GM18907 (cell line): ENCODE data around the gene STAB2.

ENCODE experiments used
- ATAC-seq: cut with Tn5 transposase; IDR thresholded peaks from one replicate; pipeline ENCODE4 v1.9.1; 2021; ENCODE audit warnings: mild to moderate bottlenecking, moderate library complexity; ENCODE audit not compliant: unreplicated experiment

Gene STAB2

DNA sequence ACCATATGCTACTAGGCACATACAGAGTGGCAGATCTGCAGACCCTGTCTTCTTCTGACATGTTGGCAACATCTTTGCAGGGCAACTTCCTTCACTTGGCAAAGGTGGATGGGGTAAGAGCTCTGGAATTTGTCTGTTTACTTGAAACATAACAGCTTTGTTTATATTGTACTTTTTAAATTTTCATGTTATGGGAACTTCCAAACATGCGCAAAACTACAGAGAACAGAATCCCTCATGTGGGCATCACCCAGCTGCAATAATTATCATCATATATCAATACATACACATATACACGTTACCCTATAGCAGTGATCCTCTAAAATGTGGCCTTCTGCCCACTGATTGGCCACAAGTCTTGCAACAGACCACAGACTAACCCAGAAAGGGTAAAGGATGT, 103.4 kb downstream of the STAB2 start:
- ATAC-seq: no peak

DNA sequence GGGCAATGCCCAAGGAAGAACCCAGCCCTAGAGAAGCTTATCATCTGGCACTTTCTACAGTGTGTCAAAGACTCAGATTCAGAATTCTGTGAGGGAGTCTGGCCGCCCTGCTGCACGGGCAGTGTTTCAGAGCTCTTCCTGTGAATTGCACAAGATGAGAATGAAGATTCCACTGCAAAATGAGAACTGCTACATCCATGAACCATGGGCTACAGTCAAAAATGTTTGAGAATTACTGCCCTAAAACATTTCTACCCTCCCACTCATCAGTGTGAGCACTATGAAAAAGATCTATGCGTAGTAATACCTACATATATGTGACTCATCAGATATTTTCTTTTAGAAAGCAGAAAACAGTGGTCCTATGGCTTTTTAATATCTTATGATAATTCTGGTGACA, 104.0 kb downstream of the STAB2 start:
- no peak for ATAC-seq

DNA sequence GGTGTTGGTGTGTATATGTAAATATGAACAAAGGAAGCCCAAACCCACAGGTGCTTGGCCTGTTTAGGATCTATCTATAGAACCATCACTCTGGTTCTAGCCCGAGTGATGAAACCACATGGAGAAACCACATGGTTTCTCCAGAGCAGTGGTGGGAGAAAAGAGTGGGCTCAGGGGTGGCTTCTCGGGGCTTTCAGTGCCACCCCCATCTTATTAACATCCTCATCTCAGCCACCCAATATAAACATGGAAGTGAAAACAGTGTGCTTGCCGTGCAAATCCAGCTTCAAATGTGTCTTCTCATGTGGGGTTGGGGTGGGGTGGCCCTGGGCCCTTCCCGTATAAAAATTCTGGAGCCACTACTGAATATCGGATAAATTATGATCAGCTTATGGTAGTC, 109.0 kb downstream of the STAB2 start:
- no peak for ATAC-seq

DNA sequence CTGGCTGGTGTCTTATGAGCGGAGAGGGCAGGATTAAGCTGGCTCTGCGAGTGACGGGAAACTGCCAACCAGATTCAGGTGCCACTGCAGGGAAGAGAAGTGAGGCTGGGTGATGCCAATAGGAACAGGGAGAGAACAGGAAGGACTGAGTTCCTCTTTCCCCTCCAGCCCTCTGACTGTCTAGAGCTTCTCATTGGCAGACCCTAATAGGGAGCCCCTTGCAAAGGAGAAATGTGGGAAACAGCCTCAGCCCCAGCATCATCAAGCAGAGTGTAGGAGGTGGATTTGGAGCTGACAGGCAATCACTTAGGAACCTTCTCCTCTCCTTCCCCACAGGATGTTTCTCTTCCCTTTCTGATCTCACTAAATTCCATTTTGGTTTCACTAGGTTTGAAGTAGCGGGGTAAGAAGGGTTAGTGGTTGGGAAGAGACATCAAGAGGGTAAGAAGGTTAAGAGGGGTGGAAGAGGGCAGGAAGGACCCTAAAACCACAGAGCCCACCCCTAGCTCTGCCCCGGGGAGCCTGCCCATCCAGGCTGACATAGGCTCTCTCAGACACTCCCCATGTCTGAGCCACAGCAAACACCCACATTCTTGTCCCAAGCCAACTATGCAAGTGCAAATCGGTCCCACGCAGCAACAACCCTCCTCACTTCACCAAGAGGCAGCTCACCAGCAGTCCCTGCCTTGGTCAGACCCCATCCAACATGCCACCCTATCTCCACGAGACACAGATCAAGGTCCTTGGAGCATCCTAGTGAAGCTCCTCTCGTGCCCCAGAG, 111.1 kb downstream of the STAB2 start:
- no peak for ATAC-seq

DNA sequence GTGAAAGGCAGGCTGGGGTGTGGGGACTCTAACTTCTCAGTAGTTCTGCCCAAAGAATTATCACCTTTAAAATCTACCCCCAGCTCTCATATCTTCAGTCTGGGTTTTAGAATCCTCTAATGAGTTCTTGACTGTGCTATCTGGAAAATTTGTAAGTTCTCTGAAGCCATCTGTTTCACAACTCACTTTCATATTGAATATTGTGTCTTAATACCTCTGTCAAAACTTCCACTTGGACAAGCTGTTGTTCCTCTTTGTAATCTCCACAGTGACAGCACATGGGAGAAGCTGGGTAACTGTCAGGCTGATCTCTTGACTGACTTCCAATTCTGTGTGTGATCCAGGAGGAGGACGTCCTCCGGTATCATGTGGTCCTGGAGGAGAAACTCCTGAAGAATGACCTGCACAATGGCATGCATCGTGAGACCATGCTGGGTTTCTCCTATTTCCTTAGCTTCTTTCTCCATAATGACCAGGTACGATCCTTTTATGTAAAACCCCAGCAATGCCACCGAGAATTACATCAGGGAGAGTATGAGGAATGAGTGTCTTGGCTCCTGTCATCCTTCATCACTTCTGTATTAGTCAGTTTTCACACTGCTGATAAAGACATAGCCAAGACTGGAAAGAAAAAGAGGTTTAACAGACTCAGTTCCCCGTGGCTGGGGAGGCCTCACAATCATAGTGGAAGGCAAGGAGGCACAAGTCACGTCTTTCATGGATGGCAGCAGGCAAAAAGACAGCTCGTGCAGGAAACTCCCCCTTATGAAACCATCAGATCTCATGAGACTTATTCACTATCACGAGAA, 111.9 kb downstream of the STAB2 start:
- no peak for ATAC-seq

DNA sequence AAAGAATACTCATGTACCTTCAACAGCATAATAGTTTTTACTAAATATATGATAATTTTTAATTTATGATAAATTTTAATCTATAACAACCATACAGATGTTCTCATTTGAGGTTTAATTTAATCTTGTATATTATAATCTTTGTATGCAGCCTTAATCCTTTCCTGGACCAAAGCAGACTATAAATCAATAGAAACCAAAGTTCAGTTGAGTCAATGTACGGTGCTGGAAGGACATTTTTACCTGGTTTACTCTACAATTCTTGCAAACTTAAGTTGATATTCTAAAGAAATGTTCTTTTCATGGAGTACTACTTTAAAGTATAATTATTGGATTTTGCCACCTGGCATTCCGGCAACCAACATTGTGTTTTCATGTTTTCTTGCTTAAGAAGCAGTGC, 118.0 kb downstream of the STAB2 start:
- ATAC-seq: no peak

DNA sequence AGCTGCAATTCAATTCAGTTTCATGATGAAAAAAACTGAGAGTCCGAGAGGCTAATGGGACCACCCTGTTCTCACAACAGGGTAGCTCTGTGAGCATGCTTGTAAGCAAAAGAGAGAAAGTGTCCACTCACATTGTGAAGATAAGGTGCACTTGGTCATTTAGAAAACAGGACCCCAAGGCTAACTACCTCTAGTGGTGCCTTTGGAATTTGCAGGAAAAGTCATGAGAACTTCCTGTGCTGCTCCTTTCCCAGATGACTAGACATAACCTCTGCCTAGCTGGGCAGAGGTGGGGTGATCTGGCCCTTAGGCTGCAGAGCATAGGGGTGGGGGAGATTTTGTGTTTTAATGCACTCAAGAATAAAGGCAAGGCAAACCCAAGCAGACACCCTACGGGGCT, 118.9 kb downstream of the STAB2 start:
- ATAC-seq: no peak

DNA sequence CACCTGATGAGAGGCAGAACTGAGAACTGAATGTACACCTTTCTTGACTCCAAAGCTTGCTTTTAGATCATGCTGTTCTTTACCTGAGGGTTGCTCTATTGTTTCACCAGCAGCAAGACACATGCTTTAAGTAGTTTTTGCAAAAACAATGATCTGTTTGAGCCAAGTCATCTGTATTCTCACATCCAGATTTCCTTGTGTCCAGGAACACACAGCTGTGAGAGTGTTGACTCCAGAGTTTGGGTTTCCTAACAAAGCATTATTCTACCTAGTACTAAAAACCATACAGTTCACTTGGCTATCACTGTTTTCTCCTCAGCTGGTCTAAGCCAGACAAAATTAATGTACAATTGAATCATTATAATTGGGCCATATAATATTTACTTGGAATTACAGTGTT, 120.4 kb downstream of the STAB2 start:
- ATAC-seq: no peak

DNA sequence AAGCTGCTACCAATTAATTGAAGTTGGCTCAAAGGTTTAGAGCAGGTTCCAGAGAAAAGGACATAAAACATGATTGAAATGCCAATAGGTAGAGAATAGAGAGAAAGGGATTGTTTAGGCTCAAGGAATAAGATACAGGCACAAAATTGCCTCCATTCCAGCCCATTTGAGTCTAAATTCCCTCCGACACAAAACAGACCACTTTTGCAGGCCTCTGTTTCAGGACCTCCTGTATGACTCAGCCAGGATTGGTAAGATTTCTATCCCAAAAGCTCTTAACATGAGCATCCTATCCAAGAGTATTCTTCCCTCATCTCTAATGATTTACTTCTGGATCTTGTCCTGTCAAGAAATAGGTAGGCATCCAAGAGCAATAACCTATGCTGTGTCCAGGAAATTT, 123.5 kb downstream of the STAB2 start:
- ATAC-seq: no peak

DNA sequence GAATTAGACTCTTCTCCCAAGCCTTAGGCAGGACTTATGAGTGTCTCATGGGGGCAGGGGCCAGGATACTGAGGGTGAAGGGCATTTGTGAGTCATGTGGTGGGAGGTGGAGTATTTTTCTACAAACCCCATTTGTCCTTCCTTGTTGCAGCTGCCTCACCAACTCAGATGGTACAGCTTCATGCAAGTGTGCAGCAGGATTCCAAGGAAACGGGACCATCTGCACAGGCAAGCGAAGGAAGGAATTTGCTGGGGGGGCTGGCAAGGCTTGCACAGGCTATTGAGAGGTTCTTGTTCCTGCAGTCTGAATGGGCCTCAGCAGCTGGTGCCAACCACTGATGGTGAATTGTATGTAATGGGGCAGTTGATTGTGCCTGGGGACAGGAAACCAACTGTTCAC, 125.1 kb downstream of the STAB2 start:
- ATAC-seq: no peak

DNA sequence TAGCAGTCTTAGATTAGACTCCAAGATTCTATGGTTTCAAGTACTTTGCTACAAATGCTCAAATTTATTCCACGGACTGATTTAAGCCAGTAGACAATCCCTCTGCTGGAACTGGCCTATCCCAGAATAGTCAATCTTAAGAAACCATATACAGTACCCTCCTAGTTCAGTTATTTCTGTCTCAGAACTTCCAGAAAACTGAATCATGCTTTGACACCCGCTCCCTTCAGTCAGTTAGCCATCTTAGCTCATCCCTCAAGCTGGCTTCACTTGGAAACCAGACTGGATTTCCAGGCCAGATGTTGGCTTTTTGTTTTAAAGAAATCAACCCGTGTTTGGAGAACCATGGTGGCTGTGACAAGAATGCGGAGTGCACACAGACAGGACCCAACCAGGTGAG, 128.4 kb downstream of the STAB2 start:
- no peak for ATAC-seq

DNA sequence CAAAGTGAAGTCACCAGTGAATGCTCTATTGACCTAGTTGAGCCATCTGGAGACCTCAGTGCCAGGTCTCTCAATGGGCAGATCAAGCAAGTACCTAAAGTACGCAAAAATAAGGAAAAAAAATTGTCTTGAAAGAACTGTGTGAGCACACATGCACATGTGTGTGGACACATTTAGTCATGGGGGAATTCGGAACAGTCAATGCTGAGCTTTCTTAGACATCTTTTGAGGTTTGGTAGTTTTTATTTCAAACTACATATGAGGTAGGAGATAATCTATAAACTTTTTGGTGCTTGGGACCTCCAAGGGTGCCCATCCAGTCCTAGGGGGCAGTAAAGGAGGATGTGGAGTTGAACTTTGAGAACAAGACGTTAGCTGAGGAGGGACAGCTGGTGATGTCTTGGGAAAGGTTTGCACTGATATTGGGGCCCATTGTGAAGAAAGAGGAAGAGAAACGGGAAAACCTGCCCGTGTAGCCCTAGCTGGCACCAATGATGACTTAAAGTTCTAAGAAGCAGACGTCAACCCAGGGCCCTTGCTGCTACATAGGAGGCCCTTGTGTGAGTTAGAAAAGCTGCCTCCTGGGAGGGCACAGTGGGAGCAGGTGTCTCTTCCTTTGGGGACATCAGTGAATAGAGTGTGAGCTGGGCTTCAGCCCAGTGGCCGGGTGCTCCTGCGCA, 129.6 kb downstream of the STAB2 start:
- ATAC-seq: no peak

DNA sequence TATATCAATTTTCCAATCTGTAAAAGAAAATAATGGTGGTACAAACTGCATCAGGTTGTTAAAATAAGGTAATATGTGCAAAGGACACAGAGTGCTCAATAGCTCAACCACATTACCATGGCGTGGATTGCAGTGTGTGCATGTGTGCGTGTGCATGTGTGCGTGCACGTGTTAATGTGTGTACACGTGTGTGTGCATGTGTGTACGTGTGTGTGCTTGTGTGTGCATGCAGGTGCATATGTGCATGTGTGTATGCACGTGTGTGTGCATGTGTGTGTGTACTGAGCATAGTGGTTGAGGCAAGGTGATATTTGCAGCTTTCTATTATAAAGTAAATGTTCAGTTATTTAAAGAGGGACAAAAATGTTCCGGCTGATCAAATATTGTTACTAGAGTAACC, 138.3 kb downstream of the STAB2 start:
- no peak for ATAC-seq

DNA sequence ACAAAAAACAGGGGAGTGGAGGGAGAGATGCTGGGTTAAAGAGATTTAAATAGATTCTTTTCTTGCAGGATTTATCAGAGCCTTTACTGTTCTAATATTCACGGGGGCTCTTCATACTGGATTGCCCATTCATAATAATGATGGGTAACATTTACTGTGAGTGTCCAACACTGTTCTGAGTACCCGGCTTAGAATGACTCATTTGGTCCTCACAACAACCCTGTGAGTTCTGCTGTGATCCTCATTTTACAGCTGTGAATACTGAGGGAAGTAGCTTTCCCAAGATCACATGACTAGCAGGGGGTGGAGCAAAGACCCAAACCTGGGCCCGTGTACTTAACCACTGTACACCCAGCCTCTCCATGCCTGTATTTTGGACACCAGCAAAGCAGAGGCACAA, 140.6 kb downstream of the STAB2 start:
- ATAC-seq: no peak

DNA sequence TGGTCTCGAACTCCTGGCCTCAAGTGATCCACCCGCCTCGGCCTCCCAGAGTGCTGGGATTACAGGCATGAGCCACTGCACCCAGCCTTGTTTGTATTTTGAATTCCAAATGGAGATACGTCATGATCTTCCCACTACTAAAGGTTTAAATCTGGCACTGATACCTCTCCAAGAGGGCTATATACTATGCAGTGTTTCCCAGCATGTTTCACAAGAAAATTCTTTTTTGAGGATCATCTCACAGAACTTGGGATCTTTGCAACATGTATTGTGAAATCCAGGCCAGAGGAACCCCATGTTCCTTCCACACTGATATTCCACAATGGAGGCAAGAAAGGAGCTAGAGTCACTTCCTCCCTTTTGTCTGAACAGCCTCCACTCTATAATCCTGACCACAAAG, 141.2 kb downstream of the STAB2 start:
- no peak for ATAC-seq

DNA sequence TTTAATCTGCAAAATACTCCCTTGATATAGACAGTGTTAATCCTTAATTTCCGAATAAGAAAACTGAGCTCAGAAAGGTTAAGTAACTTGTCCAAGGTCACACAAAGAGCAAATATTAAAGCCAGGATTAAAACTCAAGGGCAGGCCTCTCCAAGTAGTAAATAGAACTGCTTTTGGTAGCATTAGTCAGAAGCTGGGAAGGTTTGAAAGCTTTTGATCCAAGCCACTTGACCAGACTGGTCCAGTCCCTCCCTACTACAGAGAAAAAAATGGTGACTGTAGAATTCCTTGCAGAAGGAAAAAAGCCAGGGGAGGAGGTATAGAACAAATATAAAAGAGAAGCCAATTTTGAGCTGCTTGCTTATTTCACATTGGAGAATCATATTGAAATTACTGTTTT, 142.4 kb downstream of the STAB2 start:
- no peak for ATAC-seq

DNA sequence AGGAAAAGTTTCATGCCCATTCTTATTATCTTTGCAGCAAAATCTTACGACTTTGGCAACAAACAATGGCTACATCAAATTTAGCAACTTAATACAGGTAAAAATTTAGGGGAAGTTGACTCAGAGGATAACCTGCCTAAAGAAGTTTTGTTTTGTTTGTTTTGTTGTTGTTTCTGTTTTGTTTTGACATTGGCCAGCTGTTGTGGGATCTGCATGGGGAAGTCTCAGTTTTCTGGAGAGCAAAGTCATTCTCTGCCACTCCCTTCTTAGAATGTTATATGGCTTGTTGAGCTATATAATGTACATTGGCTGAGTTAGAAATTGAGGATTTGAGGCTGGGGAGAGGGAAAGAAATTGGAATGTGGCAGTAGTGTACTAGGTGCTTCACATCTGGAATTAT, 144.5 kb downstream of the STAB2 start:
- ATAC-seq: no peak

DNA sequence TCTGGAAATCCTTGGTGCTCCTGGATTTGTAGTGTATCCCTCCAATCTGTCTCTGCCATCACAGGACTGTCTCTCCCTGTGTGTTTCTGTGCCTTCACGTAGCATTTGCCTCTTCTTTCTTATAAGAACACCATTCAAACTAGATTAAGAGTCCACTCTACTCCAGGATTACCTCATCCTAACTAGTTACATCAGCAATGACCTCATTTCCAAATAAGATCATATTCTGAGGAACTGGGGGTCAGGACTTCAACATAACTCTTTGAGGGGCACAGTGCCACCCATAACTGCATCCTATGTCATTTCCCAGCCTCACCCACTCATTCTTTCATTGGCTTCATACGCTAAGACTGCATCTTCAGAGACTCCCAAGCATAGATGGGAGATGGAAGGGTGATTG, 147.8 kb downstream of the STAB2 start:
- ATAC-seq: no peak

DNA sequence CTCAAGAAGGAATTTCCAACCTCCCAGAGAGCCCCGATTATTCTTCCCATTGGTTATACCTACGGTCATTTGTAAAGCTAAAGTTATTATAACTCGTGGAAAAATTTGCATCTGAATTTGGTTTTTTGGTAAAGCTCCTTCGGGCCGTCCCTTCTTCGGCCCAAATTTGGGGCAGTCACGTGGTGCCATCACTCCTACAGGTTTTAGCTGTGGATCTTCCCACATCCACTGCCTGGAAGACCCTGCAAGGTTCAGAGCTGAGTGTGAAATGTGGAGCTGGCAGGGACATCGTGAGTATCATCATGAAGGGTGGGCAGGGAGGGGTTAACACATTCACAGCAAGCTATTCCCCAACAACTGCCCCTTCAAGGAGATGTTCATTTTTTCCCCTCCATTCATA, 148.2 kb downstream of the STAB2 start:
- no peak for ATAC-seq

DNA sequence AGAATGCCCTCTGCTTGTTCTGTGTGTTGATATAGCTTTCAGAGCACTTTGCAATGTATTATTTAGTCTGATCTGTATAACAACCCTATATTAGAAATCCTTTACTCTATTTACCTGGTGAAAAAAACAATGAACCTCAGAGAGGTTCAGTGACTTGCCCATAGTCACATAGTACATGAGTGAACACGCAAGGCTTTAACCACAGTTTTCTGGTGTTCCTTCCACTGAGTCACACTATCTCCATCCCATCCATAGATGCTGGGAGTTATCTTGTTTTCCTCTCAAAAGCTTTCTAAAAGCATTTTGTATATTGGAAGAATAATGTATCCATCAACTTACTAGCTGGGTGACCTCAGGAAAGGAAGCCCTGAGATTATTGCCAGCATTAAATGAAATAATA, 149.5 kb downstream of the STAB2 start:
- no peak for ATAC-seq

DNA sequence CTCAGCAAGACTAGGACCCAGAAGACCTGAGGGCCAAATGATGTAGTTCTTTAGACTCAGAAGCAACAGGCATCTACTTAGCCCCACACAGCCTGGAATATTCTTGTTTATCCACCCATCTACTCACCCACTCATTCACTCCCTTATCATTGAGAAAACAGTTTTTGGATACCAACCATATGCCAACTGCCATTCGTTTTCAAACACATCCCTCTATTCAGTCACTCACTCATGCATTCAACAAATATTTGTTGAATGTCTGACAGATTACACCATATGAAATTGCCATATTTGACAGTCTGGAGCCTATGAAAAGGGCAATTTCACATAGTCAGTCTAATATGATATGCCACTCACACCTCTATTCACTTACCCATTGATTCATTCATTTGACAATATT, 150.8 kb downstream of the STAB2 start:
- no peak for ATAC-seq

DNA sequence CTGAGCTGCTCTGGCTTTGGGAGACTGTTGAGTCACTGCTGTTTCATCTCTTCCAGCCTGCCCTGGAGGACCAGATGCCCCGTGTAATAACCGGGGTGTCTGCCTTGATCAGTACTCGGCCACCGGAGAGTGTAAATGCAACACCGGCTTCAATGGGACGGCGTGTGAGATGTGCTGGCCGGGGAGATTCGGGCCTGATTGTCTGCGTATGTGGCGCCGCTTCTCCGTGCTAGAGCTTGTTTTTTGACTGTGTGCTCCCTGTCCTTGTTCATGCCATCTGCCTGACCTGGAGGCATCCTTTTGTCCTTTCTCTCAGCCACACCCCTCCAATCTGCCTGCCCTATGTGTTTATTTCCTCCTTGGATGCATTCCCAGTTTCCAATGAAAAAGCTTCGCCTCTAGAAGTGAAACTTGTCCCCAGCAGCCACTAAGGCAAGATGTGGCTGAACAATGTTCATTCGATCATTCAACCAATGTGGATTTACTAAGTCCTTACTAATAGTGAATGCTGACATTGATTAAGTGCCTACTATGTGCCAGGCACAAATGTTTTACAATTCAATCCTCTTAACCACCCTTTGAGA, 155.4 kb downstream of the STAB2 start:
- ATAC-seq: no peak
